K562 (cell line): ENCODE results near the gene PCNX4. TPM values are rescaled to one million over a fixed set of nuclear protein-coding genes. Genes with fewer than 3 reads are reported as not detected.

ENCODE experiments used
- ATAC-seq: fragments of 200-7000 bp; cut with Tn5 transposase; 3 replicates; pipeline ENCODE4 v1.9.1; 2020; ENCODE audit warnings: moderate library complexity
- BruUV-seq: library from RNA; stranded (reverse); fragments of 400-500 nt; replicated peaks from 2 replicates; lab custom pipeline; 2021; lab: Mats Ljungman, UMichigan
- CTCF ChIA-PET: fragments of 300-600 bp; formaldehyde crosslinking; extraction: SDS; loops from one replicate; lab custom pipeline; 2021; ENCODE audit warnings: low intra/inter-chr PET ratio; lab: Yijun Ruan, JAX
- POLR2A ChIA-PET: fragments of 300-600, 350-650 bp; sonication (Branson Sonifier 250); formaldehyde crosslinking; extraction: SDS; loops from one replicate; lab custom pipeline; 2021; ENCODE audit warnings: antibody characterized with exemption, inconsistent platforms; lab: Yijun Ruan, JAX
- DNase-seq, 4 experiments: peaks; one replicate each; pipeline versions ENCODE4 v3.0.0 to v3.0.0-alpha.2; 2011 to 2018; ENCODE audit warnings: low spot score in 3 of 4, mixed read lengths in 3 of 4; ENCODE audit errors: extremely low read depth in 1 of 4
- FAIRE-seq: peaks from 2 replicates; lab custom pipeline; 2011; peaks lifted over from hg19 to GRCh38; lab: Jason Lieb, UNC
- H2AFZ ChIP-seq: 2 replicates; pipeline ENCODE4 v1.6.0; 2011; ENCODE audit warnings: low read depth, low read length, control low read depth, inconsistent platforms
- H3K27ac ChIP-seq: fragments of 200-600 bp; 3 replicates; pipeline ENCODE4 v1.8.0; 2011; ENCODE audit warnings: low read depth, mild to moderate bottlenecking, control low read depth, inconsistent platforms, low read length, moderate library complexity, mixed read lengths; ENCODE audit errors: extremely low read depth
- H3K27me3 ChIP-seq, 2 experiments: fragments of 300-600 bp in 1 of 2; 2 replicates in 1 of 2; 3 replicates in 1 of 2; pipeline versions ENCODE4 v1.6.0 to v1.8.0; 2011; ENCODE audit warnings: inconsistent platforms in 2 of 2, low read length in 2 of 2, mild to moderate bottlenecking in 1 of 2, mixed read lengths in 1 of 2, moderate library complexity in 1 of 2; ENCODE audit not compliant: control insufficient read depth in 2 of 2, insufficient read depth in 2 of 2
- H3K36me3 ChIP-seq: fragments of 300-600 bp; 3 replicates; pipeline ENCODE4 v1.8.0; 2011; ENCODE audit warnings: mild to moderate bottlenecking, low read length, inconsistent platforms; ENCODE audit not compliant: control insufficient read depth, insufficient read depth
- H3K4me1 ChIP-seq, 2 experiments: fragments of 200-600 bp in 1 of 2; replicated peaks in 1 of 2; 2 replicates in 1 of 2; 3 replicates in 1 of 2; pipeline versions ENCODE4 v1.5.1 to v1.8.0; 2011; ENCODE audit warnings: inconsistent platforms in 2 of 2, low read length in 2 of 2, mild to moderate bottlenecking in 1 of 2, mixed read lengths in 1 of 2, moderate library complexity in 1 of 2; ENCODE audit not compliant: control insufficient read depth in 2 of 2, insufficient read depth in 2 of 2
- H3K4me2 ChIP-seq: 2 replicates; pipeline ENCODE4 v1.6.1; 2011; ENCODE audit warnings: low read length, control low read depth, inconsistent platforms, mixed read lengths; ENCODE audit not compliant: insufficient read depth
- H3K4me3 ChIP-seq: fragments of 200-600 bp; sonication (generic), shearing (Covaris generic); 2 replicates; pipeline ENCODE4 v1.5.1; 2016; ENCODE audit warnings: control low read depth, inconsistent platforms
- H3K79me2 ChIP-seq: fragments of 200-600 bp; 3 replicates; pipeline ENCODE4 v1.8.0; 2011; ENCODE audit warnings: low read length, inconsistent platforms; ENCODE audit not compliant: control insufficient read depth, insufficient read depth
- H3K9ac ChIP-seq, 2 experiments: 2 replicates each; pipeline versions ENCODE4 v1.6.0 to v1.6.1; 2011; ENCODE audit warnings: low read depth in 2 of 2, low read length in 2 of 2, control low read depth in 1 of 2, inconsistent platforms in 1 of 2, mild to moderate bottlenecking in 1 of 2, mixed read lengths in 1 of 2; ENCODE audit not compliant: insufficient read depth in 1 of 2
- H3K9me1 ChIP-seq: one replicate; pipeline ENCODE4 v1.6.0; 2011; ENCODE audit warnings: inconsistent platforms, mild to moderate bottlenecking, low read length, moderate library complexity; ENCODE audit not compliant: control insufficient read depth, insufficient read depth
- H3K9me3 ChIP-seq: replicated peaks from 2 replicates; pipeline ENCODE4 v1.5.1; 2011; ENCODE audit warnings: low read depth, low read length, inconsistent platforms; ENCODE audit not compliant: control insufficient read depth, insufficient read depth
- H4K20me1 ChIP-seq: replicated peaks from 2 replicates; pipeline ENCODE4 v1.6.1; 2011; ENCODE audit warnings: low read length, inconsistent platforms, mixed read lengths; ENCODE audit not compliant: control insufficient read depth, insufficient read depth
- C11orf30 ChIP-seq: fragments of 450-650 bp; IDR thresholded peaks from 2 replicates; pipeline ENCODE4 v1.6.1; 2016; ENCODE audit warnings: low read depth, mild to moderate bottlenecking
- GABPB1 ChIP-seq: sonication (generic); formaldehyde crosslinking; IDR thresholded peaks from 2 replicates; pipeline ENCODE4 v1.8.0; 2022; ENCODE audit warnings: mild to moderate bottlenecking, missing genetic modification reagents
- JUND ChIP-seq, 2 experiments: IDR thresholded peaks; 2 replicates in 1 of 2; 3 replicates in 1 of 2; pipeline ENCODE4 v1.6.1; 2011; ENCODE audit warnings: borderline replicate concordance in 2 of 2, low read depth in 2 of 2, low read length in 2 of 2, improper control_type of control experiment in 1 of 2, missing biosample characterization in 1 of 2, missing genetic modification characterization in 1 of 2, missing genetic modification reagents in 1 of 2
- MAFG ChIP-seq: fragments of 450-650 bp; conservative IDR thresholded peaks from 2 replicates; pipeline ENCODE4 v1.6.1; 2016; ENCODE audit warnings: missing genetic modification characterization, missing compliant biosample characterization
- TCF3 ChIP-seq: sonication (generic); formaldehyde crosslinking; IDR thresholded peaks from 2 replicates; pipeline ENCODE4 v1.4.0; 2020; ENCODE audit warnings: mild to moderate bottlenecking, missing genetic modification reagents
- ZNF316 ChIP-seq: fragments of 450-650 bp; IDR thresholded peaks from 2 replicates; pipeline ENCODE4 v1.6.1; 2016
- WGBS: fragments of 100-300 bp; shearing (Covaris generic); methylation state at CpG from one replicate; pipeline ENCODE4 v1.1.6; 2016; ENCODE audit warnings: low coverage, mixed read lengths; ENCODE audit not compliant: insufficient coverage; ENCODE audit errors: missing lambda C conversion rate; 5-methylcytosine and 5-hydroxymethylcytosine counted together
- in situ Hi-C: fragments of 300-500 bp; cut with MboI; formaldehyde crosslinking; loops from 4 replicates; pipeline ENCODE4 v1.15.0; 2018; ENCODE audit warnings: inconsistent platforms, mixed read lengths
- intact Hi-C: fragments of 100-400 bp; cut with micrococcal nuclease; formaldehyde crosslinking; loops from 2 replicates; pipeline ENCODE4 v1.14.2; 2022
- polyA plus RNA-seq, 8 experiments: library from polyadenylated mRNA; depleted of rRNA in 4 of 8; stranded (reverse) in 5 of 8; unstranded in 3 of 8; fragments of >200 nt; fragmentation: Nextera tagmentation in 2 of 8; fragmentation: Illumina TruSeq in 1 of 8; extraction: Ambion mirVana in 2 of 8; extraction: Trizol in 1 of 8; gene quantifications; 2 replicates each; pipeline versions ENCODE4 v1.2.1 to v1.2.3, GENCODE V29; 2011 to 2014; ENCODE audit warnings: inconsistent platforms in 1 of 8, missing spikeins in 1 of 8
- total RNA-seq, 7 experiments: library from RNA; depleted of rRNA in 6 of 7; stranded (reverse); fragments of >200 nt in 6 of 7; fragmentation: Illumina TruSeq in 2 of 7; extraction: Trizol in 2 of 7; gene quantifications; 2 replicates each; pipeline versions ENCODE4 v1.2.1 to v1.2.3, GENCODE V29; 2011 to 2021; ENCODE audit warnings: low replicate concordance in 1 of 7
- TF ChIP-seq, protein P1 (sequence below): fragments of 450-650 bp; IDR thresholded peaks from 2 replicates; pipeline ENCODE4 v1.6.1; 2018; ENCODE audit not compliant: partially characterized antibody
- TF ChIP-seq, protein P2 (sequence below), 2 experiments: fragments of 450-650 bp in 1 of 2; sonication (generic) in 1 of 2; formaldehyde crosslinking in 1 of 2; IDR thresholded peaks in 1 of 2; conservative IDR thresholded peaks in 1 of 2; 2 replicates each; pipeline versions ENCODE4 v1.6.1 to v1.8.1; 2016 to 2023; ENCODE audit warnings: mild to moderate bottlenecking in 2 of 2, moderate library complexity in 2 of 2, inconsistent platforms in 1 of 2, missing genetic modification reagents in 1 of 2

The PCNX4 gene
- total and polyA plus RNA-seq, 9 of the 15 experiments (the other 6 are each of a cell fraction or from before 2014, with no cell fraction given) = 10.0 to 41.2 (median 22.4) TPM

DNA sequence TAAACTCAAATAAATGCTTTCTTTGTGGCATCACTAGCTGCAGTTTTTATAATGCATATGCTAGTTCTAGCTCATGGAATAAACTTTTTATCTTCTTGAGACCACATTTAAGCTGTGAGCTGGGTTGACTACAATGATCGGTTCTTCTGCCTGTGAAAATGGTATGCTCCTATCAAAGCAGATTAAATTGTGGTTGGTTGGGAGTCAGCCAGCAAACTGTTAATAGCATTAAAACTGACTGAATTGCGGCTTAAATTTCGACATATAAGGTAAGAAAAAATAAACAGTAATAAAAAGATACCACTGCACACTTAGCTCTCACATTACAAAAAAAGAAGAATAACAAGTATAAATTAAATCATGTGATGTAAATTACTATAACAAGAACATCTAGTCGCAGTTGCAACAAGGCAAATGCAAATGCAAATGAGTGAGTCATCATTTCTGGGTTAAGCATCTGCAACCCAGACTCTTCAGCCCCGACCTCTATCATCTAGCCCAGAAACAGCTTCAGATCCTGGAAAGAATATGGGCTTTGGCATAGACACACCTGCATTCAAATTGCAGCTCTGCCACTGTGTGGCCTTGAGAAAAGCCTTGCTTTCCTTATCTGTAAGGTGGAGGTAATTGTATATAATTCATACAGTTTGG lies 93.3 kb downstream of the PCNX4 start:
- Histone ChIP-seq H2AFZ (no peak overlapping the region), H3K9ac (no peak overlapping the region), H3K4me2 (no peak overlapping the region), H3K36me3 (no peaks in the 10 kb centered on the region), H3K9me3 (no peaks in the 10 kb centered on the region), H4K20me1 (no peaks in the 10 kb centered on the region), H3K4me1 (no peaks in the 10 kb centered on the region), H3K27me3 (peaks cover 0 to 3% of the 10 kb centered on the region in 2 experiments; a peak in 1 of 5 replicates), H3K27ac (no peak overlapping the region), H3K79me2 (no peaks in the 10 kb centered on the region), H3K9me1 (no peaks in the 10 kb centered on the region), H3K4me3 (no peak overlapping the region)
- intact Hi-C loops = loop anchor here (1.0 to 10.0 kb wide), 4 partner anchors 121 to 680 kb away; no protein-coding TSS in a partner anchor
- DNase-seq (peak in 1 of 4 experiments; percentile 17), ATAC-seq (no peak), FAIRE-seq (no peak)
- WGBS = 0% methylated on average over 5 of the region's 5 CpGs
- in situ Hi-C loops = no loop called here
- BruUV-seq = no TSS peak
- CTCF ChIA-PET = interaction anchor here (0.7 to 2.2 kb wide), 5 partner anchors 120 to 374 kb away, joined by 3 to 21 read pairs (median 4); no protein-coding TSS in a partner anchor
- TF ChIP-seq, protein P1, sequence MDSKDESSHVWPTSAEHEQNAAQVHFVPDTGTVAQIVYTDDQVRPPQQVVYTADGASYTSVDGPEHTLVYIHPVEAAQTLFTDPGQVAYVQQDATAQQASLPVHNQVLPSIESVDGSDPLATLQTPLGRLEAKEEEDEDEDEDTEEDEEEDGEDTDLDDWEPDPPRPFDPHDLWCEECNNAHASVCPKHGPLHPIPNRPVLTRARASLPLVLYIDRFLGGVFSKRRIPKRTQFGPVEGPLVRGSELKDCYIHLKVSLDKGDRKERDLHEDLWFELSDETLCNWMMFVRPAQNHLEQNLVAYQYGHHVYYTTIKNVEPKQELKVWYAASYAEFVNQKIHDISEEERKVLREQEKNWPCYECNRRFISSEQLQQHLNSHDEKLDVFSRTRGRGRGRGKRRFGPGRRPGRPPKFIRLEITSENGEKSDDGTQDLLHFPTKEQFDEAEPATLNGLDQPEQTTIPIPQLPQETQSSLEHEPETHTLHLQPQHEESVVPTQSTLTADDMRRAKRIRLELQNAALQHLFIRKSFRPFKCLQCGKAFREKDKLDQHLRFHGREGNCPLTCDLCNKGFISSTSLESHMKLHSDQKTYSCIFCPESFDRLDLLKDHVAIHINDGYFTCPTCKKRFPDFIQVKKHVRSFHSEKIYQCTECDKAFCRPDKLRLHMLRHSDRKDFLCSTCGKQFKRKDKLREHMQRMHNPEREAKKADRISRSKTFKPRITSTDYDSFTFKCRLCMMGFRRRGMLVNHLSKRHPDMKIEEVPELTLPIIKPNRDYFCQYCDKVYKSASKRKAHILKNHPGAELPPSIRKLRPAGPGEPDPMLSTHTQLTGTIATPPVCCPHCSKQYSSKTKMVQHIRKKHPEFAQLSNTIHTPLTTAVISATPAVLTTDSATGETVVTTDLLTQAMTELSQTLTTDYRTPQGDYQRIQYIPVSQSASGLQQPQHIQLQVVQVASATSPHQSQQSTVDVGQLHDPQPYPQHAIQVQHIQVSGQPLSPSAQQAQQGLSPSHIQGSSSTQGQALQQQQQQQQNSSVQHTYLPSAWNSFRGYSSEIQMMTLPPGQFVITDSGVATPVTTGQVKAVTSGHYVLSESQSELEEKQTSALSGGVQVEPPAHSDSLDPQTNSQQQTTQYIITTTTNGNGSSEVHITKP = peak; percentile 6
- TF ChIP-seq, protein P2, sequence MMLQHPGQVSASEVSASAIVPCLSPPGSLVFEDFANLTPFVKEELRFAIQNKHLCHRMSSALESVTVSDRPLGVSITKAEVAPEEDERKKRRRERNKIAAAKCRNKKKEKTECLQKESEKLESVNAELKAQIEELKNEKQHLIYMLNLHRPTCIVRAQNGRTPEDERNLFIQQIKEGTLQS (IDR thresholded peaks at IDR 0.05) = peak; percentile 59
- TF ChIP-seq, protein P2 (CRISPR knock-in tag; conservative IDR thresholded peaks at IDR 0.05) = no peak
- TF ChIP-seq MAFG (tag) (0 out of 2 replicates have a peak, but pooled peaks have one; percentile 28), ZNF316 (peak; percentile 55), JUND (IDR thresholded peaks at IDR 0.05; ENCODE audit: borderline replicate concordance, low read depth, low read length) (peak; percentile 42; the same call in 1 of the 2 replicates), JUND (tag; IDR thresholded peaks at IDR 0.05; ENCODE audit: borderline replicate concordance, low read depth, low read length) (no peak), C11orf30 (peak; percentile 54; the same call in 1 of the 2 replicates), TCF3 (no peak), GABPB1 (no peak)
- POLR2A ChIA-PET = no interaction called here
